SK-N-MC (cell line): ENCODE data around the gene CRB3.

ENCODE experiments used
- EZH2 ChIP-seq: fragments of 200-600 bp; sonication (generic); IDR thresholded peaks from one replicate; pipeline ENCODE4 v1.6.1; 2017; ENCODE audit warnings: antibody characterized with exemption
- FOXP2 ChIP-seq: optimal IDR thresholded peaks from 2 replicates; pipeline ENCODE3; 2011; ENCODE audit warnings: mild to moderate bottlenecking, moderate library complexity; ENCODE audit not compliant: insufficient read depth; ENCODE audit errors: extremely low read length, control extremely low read depth
- POLR2AphosphoS5 ChIP-seq: IDR thresholded peaks from 2 replicates; pipeline ENCODE4 v1.6.1; 2012; ENCODE audit warnings: mild to moderate bottlenecking, low read depth, low read length, borderline replicate concordance

DNA sequence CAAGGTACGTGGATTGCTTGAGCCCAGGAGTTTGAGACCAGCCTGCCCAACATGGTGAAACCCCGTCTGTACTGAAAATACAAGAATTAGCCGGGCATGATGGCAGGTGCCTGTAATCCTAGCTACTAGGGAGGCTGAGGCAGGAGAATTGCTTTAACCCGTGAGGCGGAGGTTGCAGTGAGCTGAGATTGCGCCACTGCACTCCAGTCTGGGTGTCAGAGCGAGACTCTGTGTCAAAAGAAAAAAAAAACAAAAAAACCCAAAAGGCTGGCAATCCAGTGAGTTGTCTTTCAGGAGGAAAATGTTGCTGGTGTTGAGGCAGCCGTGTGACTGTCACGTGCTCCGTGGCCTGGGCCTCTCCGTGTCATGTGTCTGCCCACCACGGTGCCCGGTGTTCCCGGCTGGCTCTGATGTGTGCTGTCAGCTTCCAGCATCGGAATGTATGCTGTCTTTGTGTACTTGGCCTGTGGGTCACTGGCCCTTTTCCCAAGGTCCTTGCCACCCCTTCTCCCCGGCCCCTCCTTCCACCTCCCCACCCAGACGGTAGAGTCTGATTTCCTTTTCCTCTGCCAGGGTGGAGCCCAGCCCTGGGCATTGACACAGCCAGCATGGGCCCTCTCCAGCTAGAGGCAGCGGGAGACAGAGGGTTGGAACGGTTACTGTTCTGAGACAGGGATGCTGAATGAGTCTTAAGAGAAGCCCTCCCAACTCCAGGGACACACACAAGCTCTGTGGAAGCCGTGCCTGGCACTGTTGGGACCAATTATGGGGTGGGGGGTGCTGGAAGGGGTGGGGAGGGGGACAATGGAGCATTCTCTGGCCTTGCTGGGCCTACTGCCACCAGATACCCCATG, 45.3 kb downstream of the CRB3 start:
- TF ChIP-seq EZH2 (no peak), POLR2AphosphoS5 (no peak), FOXP2 (no peak)
